HG02588 (cell line): Measurements from ENCODE around the gene EML4.
"Not testable (repeated sequence)": the region's sequence is repeated elsewhere in the genome, so short reads cannot be mapped to it uniquely, and the experiment has no call there.

Source experiments
- ATAC-seq: cut with Tn5 transposase; IDR thresholded peaks from one replicate; pipeline ENCODE4 v1.9.1; 2021; ENCODE audit warnings: mild to moderate bottlenecking, moderate library complexity; ENCODE audit not compliant: unreplicated experiment

Gene EML4

DNA sequence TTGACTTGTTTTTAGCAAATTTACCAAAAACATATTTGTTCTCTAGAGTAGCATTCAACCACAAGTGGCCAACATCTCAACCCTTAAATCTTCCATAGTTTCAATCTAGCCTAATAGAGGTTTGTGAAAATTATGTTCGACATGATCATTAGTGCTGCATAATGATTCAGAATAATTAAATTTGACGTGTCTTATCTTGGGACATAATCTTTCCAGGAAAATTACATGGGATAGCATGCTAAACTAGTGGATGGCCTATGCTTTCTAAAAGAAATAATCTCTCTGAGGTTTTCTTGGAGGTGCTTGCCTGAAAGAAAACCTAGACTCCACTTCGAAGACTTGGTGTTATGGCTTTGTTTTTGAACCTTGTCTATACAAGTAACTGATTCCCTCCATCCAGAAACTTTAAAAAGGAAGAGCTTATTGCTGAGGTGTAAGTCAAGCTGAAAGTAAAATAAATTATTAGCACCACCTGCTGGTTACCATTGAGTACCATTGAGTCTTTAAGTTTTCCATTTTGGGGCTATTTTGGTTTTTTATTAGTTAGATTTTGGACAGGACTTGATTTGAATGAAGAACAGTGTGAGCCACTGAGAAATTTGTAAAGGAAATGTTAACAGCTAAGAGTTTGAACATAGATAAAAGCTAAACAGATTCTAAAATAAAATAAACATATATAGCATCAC lies 159.1 kb downstream of the EML4 start:
- ATAC-seq, result no peak

DNA sequence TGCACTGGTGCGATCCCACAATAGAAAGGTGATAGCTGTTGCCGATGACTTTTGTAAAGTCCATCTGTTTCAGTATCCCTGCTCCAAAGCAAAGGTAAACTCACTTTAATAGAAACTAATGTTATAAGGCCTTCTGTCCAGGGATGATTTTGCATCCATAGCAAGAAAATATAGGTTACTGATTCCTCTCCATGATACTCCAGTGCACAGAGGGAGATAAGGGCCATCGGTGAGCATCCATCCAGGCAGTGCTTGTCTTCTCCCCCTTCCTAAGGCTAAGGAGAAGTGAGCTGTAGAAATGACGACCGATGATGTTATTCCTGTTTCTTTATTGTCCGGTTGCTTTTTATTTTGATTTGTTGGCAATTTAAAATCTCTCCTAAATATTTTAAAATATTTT lies 159.8 kb downstream of the EML4 start:
- no peak for ATAC-seq

DNA sequence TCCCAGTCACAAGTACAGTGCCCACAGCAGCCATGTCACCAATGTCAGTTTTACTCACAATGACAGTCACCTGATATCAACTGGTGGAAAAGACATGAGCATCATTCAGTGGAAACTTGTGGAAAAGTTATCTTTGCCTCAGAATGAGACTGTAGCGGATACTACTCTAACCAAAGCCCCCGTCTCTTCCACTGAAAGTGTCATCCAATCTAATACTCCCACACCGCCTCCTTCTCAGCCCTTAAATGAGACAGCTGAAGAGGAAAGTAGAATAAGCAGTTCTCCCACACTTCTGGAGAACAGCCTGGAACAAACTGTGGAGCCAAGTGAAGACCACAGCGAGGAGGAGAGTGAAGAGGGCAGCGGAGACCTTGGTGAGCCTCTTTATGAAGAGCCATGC lies 160.6 kb downstream of the EML4 start:
- no peak for ATAC-seq

DNA sequence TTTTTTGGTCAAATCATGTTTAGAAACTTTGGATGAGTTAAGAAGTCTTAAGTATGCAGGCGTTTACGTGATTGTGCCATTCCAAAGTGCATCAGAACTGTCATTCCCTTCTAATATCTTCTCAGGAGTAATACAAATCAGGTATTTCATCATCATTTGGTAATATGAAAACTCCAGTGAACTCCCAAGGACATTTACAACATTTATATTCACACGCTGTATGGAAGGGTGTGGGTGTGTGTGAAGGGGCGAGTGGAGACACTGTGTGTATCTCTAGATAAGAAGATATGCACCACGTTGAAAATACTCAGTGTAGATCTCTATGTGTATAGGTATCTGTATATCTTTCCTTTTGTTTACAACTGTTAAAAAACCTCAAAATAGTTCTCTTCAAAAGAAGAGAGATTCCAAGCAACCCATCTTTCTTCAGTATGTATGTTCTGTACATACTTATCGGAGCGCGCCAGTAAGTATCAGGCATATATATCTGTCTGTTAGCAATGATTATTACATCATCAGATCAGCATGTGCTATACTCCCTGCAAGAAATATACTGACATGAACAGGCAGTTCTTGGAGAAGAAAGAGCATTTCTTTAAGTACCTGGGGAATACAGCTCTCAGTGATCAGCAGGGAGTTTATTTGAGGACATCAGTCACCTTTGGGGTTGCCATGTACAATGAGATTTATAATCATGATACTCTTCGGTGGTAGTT lies 162.6 kb downstream of the EML4 start:
- no peak for ATAC-seq

DNA sequence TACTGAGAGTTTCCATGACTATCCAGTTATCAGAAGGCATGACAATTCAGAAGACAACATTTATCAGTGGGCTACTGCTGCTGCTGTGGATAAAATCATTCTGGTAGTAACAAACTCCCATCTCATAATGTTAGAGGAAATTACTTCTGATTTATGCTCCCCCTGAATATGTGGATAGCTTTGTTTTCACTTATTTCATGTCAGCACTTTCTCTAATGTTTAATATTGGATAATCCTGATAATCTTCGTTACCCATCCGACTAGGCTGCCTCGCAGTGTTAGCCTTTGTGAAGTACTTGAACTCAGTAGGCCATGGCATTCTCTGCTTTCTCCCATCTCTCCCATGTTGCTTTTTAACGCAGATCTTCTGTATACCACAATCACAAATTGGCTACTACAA lies 163.4 kb downstream of the EML4 start:
- ATAC-seq, result no peak

DNA sequence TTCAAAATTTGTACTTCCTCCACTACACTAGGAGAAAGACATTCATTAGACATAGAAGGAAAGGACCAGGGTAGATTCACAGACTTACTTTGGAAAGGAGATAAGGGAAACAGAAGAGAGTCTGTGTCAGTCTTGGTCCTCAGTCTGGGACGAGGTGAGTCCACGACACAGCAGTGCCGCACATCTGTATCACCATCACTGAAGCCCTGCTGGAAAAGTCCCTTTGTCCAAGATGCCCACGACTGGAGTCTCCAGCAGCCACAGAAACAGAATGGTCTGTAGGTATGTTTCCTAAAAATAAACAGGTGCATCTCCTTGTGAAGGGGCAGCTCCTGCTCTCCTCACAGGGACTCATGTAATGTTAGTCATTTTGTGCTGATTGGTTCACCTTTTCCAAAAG lies 164.4 kb downstream of the EML4 start:
- no peak for ATAC-seq

DNA sequence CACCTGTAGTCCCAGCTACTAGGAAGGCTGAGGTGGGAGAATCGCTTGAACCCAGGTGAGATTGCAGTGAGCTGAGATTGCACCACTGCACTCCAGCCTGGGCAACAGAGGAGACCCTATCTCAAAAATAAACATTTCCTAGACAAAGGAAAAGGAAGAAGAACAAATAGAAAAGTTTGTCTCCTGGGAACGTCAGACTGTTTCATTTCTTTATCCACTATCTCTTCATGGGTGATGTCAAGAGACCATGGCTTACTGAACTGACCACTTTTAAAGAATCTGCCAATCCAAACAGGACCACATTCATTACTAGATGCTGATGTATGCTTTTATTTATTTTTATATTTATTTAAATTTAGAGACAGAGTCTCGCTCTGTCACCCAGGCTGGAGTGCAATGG lies 165.1 kb downstream of the EML4 start:
- no peak for ATAC-seq

DNA sequence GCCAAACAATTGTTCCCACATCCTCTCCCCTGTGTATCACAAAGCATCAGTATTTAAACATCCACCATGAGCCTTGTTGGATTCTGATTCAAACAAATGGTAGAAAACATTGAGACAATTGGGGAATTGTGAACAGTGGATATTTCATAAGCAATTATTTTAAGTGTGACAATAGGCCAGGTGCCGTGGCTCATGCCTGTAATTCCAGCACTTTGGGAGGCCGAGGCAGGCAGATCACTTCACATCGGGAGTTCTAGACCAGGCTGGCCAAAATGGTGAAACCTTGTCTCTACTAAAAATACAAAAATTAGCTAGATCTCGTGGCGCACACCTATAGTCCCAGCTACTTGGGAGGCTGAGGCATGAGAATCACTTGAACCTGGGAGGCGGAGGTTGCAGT lies 165.7 kb downstream of the EML4 start:
- ATAC-seq, result not testable (repeated sequence)

DNA sequence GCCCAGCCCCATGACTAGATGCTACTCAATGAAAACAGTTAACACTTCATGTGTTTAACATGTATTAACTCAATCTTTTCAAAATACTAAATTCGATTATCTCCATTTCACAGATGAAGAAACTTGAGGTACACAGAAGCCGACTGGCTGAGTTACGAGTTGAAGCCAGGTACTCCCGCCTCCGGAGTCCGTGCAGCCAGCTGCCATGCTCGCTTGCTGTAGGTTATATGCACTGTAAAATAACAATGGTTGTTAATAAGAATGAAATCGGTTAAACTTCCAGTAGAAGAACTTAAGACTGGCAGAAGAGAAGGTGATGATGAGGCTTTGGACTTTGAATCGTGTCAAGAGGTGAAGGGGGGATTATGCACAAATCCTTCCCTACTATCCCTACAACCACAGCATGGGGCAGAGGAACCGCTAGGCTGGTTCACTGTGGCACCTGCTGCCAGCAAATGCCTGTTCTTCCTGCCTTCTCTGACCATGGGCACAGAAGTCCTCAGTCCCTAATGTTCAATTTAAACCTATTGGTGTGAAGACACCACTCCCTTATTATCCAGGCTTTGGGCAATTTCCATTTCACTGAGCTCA lies 166.5 kb downstream of the EML4 start:
- ATAC-seq, result no peak

DNA sequence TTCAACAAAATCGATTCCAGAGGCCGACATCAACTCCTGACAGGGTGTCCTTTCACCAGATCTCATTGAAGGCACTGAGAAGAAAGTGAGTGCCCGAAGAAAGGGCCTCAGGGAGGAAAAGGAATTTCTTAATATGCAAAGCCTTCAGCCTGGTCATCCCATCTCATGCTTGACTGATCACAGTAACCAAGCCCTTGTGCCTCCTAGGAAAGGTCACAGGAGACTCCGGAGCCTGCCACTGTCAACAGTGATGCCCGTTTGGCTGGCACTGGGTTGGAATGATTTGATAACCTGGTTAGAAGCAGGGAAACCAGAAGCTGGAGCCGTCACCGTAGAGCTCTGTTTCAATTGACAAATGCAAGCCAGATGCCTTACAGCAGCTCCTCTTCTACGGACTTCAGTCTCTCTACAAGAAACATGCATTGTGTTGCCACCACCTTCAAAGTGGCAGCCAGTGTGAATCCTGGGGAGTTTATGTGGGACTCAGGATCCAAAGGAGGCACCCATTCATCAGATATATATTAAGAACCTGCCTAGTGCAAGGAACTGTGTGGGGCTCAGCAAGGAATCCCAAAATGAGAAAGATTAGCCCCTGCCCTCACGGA lies 167.3 kb downstream of the EML4 start:
- ATAC-seq, result no peak

DNA sequence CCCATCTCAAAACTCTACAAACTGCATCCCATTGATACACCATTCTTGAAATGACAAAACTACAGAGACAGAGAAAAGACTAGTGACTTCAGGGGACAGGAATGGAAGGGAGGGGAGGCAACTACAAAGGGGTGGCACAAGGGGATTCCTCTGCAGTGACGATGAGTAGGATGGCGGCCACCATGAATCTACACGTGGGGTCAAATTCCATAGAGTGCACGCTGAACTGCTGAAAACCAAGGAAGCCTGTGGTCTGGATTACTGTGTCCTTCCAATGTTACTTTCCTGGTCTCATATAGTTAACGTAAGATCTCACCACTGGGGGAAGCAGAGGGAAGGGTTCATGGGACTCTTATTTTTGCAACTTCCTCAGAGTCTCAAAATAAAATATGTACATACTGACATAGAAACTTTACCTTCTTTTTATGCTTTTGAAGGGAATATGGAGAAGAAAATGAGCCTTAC lies 168.2 kb downstream of the EML4 start:
- no peak for ATAC-seq

DNA sequence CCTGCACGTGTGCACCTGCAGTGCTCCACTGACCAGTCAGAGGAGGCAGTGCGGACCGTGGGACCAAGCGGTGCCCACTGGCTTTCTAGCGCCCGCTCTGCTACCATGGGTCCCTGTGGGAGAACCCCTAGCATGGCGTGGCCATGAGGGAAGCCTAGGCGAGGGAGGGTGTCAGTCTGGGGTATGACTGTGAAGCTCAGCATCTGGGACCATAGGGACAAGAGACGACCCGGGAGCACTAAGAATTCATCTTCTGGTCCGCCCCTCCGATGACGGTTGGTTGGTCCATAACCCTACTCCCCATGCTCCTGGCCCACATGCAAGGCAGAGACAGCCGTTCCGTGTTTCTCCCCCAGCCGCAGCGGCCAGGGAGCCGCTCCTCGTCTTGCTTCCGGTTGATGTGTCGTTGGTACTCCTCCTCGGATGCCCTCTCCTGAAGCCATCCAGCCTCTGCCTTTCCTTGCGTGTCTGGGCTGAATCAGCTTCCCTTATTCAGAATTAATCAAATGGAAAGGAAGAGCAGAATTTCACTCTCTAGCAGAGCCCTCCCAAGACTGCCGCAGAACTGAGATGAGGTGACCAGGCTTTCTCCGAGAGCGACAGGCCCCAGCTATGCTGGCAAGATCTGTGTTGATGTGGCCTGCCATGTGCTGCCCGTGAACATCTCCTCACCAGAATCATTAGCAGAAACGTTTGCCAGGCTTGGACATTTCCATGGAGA lies 168.9 kb downstream of the EML4 start:
- no peak for ATAC-seq

DNA sequence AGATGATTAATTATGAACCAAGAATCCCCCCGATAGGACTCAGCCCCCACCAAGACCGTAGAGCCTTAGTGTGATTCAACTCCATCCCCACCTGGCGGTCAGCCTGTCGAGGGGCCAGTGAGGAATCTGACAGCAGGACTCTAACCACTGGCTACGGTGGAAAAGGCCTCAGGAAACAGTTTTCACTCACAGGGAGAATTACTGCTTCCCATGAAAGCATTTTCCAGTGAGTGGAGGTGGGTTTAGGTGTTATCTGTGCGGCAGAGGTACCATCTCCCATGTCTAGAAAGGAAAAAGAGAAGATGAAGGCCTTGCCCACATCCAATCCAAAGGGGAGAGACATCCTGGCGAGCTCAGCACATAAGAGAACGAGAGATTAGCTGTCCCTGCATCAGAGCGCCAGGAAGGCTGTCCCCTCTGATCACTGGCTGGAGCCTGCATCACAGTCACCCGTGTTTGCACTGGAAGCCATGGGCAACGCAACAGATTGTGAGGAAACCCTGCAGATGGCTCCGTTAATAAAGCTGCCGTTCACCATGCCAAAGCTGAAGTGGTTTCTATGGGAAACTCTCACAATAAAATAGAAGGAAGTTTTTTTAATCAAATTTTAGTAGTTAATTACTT lies 169.5 kb downstream of the EML4 start:
- ATAC-seq, result no peak

DNA sequence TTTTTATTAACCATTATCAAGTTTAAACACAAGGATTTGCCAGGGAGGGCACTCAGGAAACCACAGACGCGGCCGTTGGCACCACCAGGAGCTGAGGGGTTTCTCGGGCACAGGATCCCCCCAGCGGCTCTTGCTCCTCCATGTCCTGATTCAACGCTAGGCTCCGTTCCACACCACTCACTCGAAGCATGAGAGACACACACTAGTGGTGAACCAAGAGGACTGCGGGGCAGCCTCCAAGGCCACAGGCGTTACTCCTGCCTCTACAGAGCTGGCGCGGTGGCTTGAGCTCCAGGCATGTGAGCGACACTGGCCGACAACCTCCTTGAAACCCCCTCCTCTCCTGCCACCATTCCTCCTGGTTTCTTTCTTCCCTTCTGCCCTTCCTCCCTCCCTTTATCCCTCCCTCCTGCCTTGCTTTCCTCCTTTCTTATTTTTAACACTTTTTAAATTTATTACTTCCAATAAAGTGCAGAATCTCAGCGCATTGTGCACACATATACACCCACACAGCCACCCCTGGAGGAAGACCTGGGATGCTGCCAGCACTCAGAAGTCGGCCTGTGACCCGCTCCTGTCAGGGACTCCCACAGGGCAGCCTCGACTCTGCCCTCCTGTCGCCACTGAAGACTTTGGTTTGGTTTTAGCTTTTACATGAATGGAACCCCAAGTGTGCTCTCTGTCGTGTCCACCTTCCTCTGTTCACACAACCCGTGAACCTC lies 170.2 kb downstream of the EML4 start:
- no peak for ATAC-seq

DNA sequence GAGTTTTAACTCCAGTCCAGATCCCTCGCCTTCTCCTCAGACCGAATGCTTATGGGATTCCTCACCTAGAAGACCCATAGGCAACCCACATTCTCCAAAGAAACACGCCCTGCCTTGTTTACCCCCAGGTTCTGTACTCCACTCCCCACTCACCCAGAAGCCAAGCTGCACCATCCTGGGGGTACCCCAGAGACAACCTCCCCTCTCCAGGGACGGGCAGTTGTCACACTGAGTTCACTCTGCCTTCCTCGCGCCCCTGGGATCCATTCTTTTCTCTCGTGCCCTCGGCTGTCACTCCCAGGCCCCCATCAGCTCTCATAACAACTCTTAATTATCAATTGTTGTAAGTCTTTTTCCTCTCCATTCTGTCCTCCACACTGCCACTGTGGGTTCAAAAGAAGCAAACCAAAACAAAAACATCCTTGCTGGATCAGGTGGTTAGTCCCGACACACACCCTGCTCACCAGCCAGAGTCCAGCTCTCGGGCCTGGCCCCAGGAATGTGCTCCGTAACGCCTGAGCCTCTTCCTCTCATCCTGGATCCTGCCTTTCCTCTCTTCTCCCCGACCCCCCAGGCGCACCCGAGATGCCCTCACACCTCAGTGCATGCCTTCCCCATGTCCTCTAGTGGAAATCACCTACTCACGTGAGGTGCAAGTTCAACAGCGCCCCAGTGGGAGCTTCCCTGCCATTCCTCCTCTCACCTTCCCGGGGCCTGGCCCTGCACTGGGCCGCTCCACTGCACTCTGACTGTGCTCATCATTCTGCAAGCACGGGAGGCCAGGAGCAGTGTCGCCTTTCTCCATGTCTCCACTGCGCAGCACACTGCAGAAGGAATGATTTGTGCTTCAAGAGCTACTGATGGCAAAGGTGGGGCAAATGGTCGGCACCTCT lies 171.1 kb downstream of the EML4 start:
- no peak for ATAC-seq

DNA sequence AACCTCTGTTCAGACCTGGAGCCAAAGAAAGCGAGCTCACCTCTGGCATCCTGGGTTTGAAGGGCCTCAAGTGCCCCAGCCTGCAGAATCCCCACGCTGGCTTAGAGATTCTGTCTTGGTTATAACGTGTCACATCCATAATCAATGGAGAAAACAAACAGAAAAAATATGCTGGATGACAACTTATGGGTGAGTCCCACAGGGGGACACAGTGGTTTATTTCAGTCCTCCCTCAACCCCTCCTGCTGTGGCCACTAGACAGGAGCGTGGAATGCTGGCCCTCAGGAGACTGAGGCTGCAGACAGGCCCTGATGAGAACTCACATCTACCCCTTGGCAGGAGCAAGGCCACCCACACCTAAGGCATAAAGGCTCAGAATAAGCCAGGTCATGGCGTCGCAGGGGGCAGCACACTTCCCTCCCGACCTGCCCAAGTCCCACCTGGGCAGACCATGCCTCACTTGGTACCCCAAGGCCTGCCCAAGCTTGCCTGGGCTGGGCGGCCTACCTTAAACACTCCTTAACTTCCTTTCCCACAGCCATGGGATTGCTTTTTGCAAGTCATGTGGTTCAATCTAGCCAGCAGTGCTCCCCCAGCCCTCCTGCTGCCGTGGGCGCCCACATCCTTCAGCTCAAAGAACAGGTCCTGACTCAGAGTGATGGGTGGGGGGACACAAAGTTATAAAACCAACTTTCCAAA lies 171.9 kb downstream of the EML4 start:
- no peak for ATAC-seq

DNA sequence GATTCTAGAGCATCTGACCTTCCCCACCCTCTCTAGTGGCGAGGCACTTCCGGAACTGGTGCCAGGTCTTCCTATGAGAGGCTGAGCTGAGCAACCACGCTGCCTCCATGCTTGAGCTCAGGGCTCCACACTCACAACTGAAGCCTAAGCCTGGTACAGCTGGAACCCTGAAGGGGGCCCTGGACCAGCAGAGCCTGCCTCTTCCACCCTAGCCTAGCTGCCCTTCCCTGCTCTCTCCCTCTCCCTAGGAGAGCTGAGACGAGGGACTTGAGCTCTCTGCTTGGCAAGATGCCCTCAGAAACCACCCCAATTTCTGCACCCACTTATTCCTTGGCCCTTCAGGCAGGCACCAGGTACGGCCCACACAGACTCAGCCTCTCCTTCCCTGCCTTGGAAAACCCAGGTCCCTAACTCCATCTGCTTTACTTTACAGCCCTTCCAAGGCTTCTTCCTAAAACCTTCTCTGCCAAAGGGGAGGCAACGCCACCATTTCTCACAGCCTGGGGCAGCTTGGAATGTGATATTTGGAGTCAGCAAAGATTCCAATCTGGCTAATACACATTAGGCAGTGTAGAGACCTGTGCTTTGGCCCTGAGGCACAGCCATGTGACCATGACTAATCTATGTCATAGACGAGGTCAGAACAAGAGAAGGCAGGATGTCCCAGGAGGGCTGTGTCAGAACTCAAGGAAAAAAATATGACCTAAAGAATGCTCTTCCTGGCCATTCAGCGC lies 173.1 kb downstream of the EML4 start:
- peak; percentile 59 for ATAC-seq

DNA sequence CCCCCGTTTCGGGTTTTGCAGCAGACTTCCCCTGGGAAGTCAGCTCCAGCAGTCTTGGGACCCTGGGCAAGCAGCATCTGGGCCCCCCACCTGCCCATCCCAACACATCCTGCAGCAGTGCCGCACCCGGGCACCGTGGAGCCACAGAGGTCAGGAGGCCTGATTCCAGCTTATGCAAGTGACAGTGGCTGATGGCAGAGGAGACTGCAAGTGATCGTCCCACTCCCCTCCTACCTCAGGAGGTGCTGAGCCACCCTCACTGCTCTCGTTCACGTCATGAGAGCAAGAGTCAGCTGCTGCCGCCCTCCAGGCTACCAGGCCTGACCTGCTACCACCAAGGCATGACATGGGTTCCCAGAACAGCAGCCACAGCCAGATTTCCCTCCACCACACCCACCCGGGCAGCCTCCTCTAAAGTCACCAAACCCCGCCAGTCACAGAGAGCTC lies 173.7 kb downstream of the EML4 start:
- ATAC-seq, result no peak
